T-helper 1 cell treated with Interleukin-12 subunit alpha and Interleukin-12 subunit beta and Interleukin-4 antibody, amounts not matched to agents 30 μg/mL and 1 μg/mL, for 36 hours (primary cell): ENCODE measurements around the gene SMPDL3B.
"Not testable (repeated sequence)": the region's sequence is repeated elsewhere in the genome, so short reads cannot be mapped to it uniquely, and the experiment has no call there.

Source experiments
- H3K27ac Mint-ChIP-seq: one replicate; pipeline ENCODE4 v1.8.0; 2021; ENCODE audit warnings: mild to moderate bottlenecking, mixed read lengths
- H3K27me3 Mint-ChIP-seq: one replicate; pipeline ENCODE4 v1.8.0; 2021; ENCODE audit warnings: low read depth, mixed read lengths
- H3K36me3 Mint-ChIP-seq: one replicate; pipeline ENCODE4 v1.8.0; 2021; ENCODE audit warnings: low read depth, mixed read lengths
- H3K4me1 Mint-ChIP-seq: one replicate; pipeline ENCODE4 v1.8.0; 2021; ENCODE audit warnings: low read depth, mixed read lengths
- H3K4me3 Mint-ChIP-seq: one replicate; pipeline ENCODE4 v1.8.0; 2021; ENCODE audit warnings: mild to moderate bottlenecking, moderate library complexity, mixed read lengths
- H3K9me3 Mint-ChIP-seq: one replicate; pipeline ENCODE4 v1.8.0; 2021; ENCODE audit warnings: mixed read lengths

The SMPDL3B gene

DNA sequence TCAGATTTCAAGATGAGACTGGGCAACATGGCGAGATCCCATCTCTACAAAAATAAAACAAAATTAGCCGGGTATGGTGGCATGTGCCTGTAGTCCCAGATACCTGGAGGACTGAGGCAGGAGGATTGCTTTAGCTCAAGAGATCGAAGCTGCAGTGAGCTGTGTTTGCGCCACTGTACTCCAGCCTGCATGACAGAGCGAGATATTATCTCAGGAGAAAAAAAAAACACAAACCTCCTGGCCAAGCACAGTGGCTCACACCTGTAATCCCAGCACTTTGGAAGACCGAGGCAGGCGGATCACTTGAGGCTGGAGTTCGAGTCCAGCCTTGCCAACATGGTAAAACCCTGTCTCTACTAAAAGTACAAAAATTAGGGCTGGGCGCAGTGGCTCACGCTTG is 67.8 kb downstream of the SMPDL3B start:
- no peak overlapping the region for H3K27ac Mint-ChIP-seq
- peaks cover 26% of the 10 kb centered on the region for H3K36me3 Mint-ChIP-seq
- no peak overlapping the region for H3K4me3 Mint-ChIP-seq
- H3K9me3 Mint-ChIP-seq, result no peaks in the 10 kb centered on the region
- H3K27me3 Mint-ChIP-seq, result no peaks in the 10 kb centered on the region
- no peaks in the 10 kb centered on the region for H3K4me1 Mint-ChIP-seq

DNA sequence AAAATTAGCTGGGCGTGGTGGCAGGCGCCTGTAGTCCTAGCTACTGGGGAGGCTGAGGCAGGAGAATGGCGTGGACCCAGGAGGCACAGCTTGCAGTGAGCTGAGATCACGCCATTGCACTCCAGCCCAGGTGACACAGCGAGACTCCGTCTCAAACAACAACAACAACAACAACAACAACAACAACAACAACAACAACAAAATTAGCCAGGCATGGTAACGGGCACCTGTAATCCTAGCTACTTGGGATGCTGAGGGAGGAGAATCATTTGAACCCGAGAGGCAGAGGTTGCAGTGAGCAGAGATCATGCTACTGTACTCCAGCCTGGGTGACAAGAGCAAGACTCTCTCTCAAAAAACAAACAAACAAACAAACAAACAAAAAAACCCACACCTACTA is 68.3 kb downstream of the SMPDL3B start:
- H3K36me3 Mint-ChIP-seq, result peaks cover 22% of the 10 kb centered on the region
- H3K4me1 Mint-ChIP-seq, H3K4me3 Mint-ChIP-seq, H3K9me3 Mint-ChIP-seq, H3K27ac Mint-ChIP-seq, H3K27me3 Mint-ChIP-seq: not testable (repeated sequence)
